ENCODE measurements around the gene OCIAD2.
"Not testable (repeated sequence)": the region's sequence is repeated elsewhere in the genome, so short reads cannot be mapped to it uniquely, and the experiment has no call there.

Gene OCIAD2, protein sequence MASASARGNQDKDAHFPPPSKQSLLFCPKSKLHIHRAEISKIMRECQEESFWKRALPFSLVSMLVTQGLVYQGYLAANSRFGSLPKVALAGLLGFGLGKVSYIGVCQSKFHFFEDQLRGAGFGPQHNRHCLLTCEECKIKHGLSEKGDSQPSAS

GRCh38 chr4:48906206-48907173 lies at the start of gene OCIAD2:
Gene OCIAD2 (minus strand): TSS chr4:48906774. CDS start chr4:48904549, 2,225 bp downstream.
- DNase-seq = peak; percentile 88

DNA sequence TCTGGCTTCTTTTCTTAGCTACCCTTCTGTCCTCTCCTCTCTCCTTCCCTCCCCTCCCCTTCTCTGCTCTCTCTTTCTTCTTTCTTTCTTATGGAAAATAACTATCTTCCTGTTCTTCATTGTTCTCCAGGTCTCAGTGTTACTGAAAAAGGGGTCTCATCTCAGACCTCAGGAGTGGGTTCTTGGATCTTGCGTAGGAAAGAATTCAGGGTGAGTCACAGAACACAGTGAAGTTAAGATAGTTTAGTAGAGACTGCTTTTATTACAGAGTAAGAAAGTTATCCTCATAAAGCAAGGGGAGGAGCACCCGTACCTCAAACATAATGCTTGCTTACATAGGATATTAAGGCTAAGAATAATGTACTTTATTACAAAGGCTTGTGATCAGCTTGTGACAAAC lies 47.7 kb upstream of the OCIAD2 start:
- no peak for DNase-seq

DNA sequence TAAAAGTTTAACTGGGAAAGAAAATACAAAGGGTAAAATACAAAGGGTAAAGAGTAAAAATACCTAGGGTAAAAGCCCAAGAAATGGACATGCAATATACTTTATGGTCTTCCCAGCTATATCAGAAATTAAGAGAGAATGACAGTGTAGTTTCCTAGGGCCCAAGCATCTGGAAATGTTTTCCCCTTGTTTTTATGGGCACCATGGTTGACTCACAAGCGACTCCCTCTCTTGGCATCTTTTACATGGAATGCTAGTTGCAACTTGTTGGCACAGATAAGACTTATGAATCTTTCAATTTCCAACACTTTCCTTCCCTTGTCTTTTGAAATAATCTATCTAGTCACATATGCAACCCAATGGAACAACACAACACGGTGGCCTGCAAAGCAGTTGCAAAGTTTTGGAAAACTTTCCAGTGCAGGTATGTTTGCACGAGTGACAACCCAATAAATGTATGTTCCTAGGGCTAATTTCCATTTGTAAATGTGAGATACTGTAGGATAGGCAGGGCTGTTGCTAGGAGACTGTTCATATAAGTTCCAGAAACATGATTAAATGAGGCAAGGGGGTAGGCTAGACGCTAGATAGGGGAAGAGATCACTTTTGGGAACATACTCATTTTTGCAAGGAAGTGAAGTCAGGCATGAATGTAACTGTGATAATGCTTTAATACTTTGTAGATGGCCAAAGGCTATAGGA lies 43.1 kb upstream of the OCIAD2 start:
- no peak for DNase-seq

DNA sequence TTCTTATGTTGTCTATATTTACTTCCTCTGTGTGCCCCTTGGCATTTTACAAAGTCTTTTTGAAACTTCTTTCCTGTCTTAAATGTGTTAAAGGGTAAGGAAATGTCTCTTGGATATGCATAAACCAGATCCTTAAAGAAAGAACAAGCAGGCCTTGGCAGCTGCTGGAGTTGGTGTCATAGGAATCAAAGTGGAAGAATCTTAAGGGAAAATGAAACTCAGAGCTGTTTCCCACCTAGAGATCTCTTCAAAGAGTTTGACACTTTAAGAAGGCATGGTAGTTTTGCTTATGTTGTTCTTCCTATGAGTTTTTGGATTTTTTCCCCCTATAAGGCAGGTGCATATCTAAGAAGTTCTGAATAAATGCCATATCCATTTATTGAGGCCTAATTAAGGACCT lies 42.5 kb upstream of the OCIAD2 start:
- no peak for DNase-seq

- no peak for DNase-seq
These were observed 41.2 kb upstream of the OCIAD2 start for GRCh38 chr4:48947731-48948130.

DNA sequence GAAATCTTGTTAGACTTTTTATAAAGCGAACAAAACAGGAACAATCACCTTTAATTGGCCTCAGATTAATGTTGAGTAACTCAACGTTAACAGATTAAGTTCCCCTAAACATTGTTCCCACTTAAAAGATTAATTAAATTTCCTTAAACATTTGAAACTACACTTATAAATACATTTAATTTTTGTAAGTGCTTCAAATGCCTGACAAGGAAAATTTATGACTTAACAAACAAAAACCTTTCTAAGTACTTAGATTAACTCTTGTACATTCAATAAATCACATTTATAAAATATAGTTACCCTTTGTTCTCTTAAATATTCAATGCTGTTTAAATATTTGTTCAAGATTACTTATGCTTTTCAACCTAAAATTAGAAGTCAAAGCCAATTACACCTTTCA lies 39.4 kb upstream of the OCIAD2 start:
- DNase-seq = no peak

- peak; percentile 63 for DNase-seq
These were observed 38.2 kb upstream of the OCIAD2 start for GRCh38 chr4:48944756-48945241.

DNA sequence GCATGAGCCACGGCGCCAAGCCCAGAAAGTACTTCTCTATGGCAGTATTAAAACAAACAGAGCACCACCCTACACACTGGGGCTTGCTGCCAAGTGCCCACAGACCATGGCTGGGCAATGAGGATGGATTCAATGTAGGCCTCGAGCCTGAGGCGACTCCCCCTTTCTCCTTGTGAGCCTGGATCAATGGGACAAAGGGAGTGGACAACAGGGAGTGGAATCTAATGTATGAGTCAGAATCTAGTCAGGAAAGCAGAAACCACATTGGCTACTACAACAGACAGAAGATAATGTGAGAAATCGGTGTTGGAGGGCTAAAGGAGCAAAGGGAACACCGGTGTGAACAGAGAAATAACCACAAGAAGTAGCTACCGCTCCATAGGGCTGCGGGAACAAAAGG lies 37.7 kb upstream of the OCIAD2 start:
- no peak for DNase-seq

GRCh38 chr4:48943387-48943786 lies 36.8 kb upstream of the OCIAD2 start:
- DNase-seq = no peak

GRCh38 chr4:48939785-48940184 lies 33.2 kb upstream of the OCIAD2 start:
- DNase-seq = no peak

DNA sequence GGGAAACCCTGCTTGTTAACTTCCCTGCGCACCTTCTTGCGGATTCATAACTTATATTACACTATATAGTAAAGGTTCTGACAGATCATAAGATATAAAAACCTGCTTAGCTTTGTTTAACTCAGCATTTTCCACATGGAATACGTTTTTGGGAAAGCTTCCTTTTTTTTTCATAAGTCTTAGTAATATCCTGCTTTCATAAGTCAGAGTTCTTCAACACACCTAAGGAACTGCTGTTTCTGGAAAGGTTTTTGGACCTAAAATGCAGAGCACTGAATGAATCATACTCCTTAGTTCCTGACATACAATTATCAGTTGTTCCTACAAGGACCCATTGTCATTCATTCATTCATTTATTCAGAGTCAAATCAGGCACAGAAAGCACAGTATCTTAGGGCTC lies 32.3 kb upstream of the OCIAD2 start:
- DNase-seq = no peak

DNA sequence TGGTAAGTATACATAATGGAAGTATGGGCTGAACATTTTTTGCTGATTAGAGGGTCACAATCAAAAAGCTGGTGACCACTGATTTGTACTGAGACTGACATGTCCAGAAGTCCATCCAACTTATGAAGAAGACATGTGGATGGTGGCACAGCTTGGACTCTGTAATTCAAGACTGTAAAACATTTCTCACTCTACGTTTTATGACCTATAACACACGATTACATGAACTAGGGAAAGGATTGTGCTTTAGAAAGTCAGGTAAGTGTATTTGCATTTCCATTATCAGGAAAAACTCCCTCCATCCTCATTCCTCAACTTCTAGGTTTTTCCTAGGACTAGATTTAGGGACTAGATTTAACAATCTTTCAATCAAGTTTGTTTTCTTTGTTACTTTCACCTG lies 30.5 kb upstream of the OCIAD2 start:
- DNase-seq = no peak

- DNase-seq = no peak
These were observed 24.9 kb upstream of the OCIAD2 start for GRCh38 chr4:48931459-48931858.

DNA sequence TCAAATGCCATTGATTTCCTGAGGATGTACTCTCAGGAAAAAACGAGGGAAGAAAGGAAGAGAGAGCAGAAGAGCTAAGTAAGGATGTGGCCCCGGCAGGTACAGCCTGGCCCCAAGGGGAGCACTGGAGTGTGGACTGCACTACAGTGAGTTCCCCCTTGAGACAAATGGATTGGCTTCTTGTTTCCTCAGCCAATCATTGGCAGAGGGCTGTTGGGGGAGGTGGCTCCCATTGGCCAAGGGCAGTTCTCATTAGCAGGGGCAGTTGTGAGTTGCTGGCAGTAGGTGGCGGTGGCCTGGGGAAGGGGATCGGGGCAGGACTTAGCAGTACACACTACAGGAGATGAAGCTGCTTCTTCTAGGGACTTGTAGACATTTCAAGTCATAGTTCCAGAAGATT lies 24.1 kb upstream of the OCIAD2 start:
- no peak for DNase-seq

- DNase-seq = no peak
These were observed 17.8 kb upstream of the OCIAD2 start for GRCh38 chr4:48924416-48924815.

- DNase-seq = not testable (repeated sequence)
These were observed 16.5 kb upstream of the OCIAD2 start for GRCh38 chr4:48923065-48923464.

- DNase-seq = no peak
These were observed 7.7 kb upstream of the OCIAD2 start for GRCh38 chr4:48914311-48914710.

DNA sequence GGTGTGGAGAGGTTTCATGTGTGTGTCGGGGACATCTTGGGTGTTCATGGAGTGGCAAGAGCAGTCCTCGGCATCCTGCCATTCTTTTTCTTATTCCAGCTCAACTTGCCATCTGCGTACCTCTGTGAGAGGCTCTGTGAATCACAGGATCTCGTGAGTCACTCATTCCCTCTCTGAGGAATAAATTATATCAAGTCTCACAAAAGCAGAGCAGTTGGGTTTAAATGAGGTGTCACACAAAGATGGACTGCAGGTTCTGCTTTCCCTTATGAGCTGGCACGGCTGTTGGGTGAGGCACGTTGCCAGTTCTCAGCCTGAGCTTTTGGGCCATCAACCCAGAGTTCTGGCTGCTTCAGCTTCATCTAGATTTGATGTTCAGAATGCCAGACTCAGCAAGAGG lies 6.8 kb upstream of the OCIAD2 start:
- no peak for DNase-seq

- DNase-seq = no peak
These were observed 5.8 kb upstream of the OCIAD2 start for GRCh38 chr4:48912349-48912748.

- DNase-seq = no peak
These were observed 3.9 kb upstream of the OCIAD2 start for GRCh38 chr4:48910511-48910910.

DNA sequence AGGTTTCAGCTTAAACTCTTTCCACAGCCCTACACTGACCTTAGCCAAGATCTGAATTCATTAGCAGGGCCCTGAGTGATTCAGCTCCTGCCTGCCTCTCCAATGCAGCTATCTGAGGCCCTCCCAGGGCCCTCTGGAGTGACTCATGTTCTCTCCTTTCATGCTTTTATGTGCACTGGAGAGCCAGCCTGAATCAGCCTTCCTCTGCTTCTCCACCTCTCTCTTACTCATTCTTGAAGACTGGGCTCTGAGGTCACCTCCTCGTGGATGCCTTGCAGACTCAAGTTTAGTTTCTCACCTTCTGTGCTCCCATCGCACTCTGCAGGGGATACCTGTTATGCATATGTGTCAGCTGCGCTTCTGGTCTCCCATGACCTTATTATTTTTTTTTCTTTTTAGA lies 3.1 kb upstream of the OCIAD2 start:
- peak; percentile 64 for DNase-seq

DNA sequence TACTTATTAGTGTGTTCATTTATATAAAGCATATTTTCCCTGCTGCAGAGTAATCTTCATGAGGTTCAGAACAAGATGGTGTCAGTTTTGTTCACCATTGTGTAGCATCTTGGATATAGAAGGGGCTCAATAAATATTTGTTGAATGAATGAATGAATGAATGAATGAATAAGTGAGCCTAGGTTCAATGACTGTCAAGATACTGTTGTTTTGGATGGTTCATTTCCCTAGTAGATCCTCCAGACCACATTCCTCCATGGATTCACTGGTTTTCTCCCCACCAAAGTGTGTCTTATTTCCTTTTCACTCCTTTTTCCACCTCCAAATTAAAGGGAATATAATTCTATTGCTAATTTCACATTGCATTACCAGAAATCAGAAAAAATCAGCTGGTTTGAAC lies 2.1 kb upstream of the OCIAD2 start:
- no peak for DNase-seq

DNA sequence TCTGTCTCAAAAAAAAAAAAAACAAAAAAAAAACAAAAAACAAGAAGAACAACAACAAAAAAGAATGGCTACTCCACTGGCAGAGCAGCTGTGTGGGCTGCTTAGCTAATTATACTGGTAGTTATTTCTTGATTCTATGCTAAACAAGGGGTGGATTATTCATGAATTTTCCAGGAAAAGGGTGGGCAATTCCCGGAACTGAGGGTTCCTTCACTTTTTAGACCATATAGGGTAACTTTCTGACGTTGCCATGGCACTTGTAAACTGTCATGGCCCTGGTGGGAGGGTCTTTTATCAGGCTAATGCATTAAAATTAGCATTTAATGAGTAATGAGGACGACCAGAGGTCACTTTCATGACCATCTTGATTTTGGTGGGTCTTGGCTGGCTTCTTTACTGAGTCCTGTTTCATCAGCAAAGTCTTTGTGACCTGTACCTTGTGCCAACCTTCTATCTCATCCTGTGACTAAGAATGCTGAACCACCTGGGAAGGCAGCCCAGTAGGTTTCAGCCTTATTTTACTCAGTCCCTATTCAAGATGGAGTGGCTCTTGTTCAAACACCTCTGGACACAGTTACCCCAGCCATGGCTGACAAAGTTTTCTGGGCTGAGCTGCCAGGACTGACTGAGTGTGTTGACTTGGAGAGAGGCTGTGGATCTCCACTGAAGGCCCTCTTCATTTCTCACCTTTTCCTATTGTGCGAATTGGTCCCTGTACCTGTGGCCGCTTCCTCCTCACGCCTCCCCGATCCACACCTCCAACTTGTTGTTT lies 1.3 kb upstream of the OCIAD2 start:
- DNase-seq = no peak

Measured in activated CD8-positive, alpha-beta memory T cell treated with anti-CD3 and anti-CD28 coated beads for 24 hours (primary cell).